HG03025 (cell line): ENCODE data around the gene FGF5.
"Not testable (repeated sequence)": the region's sequence is repeated elsewhere in the genome, so short reads cannot be mapped to it uniquely, and the experiment has no call there.

Experiments used
- ATAC-seq: cut with Tn5 transposase; IDR thresholded peaks from one replicate; pipeline ENCODE4 v1.9.1; 2021; ENCODE audit warnings: mild to moderate bottlenecking, moderate library complexity; ENCODE audit not compliant: unreplicated experiment, low FRiP score

Gene FGF5

GRCh38 chr4:80266253-80266901 lies at the start of gene FGF5:
TSS of gene FGF5 (plus strand) at chr4:80266664. CDS start at chr4:80266825, 161 bp downstream.
- no peak for ATAC-seq

DNA sequence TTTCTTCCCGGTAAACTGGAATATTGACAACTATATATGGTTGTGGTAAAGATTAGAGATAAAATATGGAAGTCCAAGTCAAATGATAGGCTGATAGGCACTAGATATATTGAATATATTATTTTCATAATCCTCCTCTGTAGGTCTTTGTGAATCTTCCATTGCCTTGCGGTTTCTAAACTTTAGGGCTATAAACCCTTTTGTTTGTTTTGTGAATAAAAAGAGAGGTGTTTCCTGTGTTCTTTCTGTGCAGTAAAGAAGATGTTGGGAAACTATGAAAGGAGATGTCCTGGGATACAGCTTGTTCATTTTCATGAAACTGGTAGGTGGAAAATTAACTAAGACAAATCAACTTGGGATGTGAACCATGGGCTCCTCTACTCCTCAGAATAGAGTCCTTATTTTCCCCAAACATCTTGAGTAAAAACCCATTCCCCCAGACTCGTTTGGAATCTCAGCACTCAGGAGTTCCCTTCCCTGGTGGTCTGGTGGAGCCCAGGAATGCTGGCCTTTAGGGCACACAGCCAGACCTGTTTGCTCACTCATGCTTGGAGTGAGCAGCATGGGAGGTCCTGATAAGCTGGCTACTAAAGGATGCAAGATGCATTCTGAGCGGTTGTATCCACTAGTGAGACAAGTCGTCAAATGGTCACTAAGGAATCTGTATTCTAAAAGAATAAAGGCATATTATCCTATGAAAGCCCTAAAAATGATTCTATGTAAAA lies 47.0 kb upstream of the FGF5 start:
- ATAC-seq, result no peak

DNA sequence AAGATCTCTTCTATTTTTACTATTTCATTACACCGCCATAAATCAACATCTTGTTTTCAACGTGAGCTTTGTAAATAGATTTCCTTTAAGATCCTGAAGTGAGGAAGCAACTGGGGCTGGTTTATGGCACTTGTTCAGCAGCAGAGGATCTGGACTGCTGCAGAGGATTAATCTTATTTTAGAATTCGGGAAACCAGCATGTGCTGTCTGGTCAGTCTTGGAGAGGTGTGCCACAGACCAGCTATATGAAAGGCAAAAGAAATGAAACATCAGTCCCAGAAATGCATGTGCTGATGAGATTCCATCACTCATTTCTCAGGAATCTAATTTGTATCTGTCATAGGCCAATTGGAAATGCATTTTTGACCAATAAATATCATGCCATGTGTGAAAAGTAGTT lies 45.8 kb upstream of the FGF5 start:
- ATAC-seq, result no peak

DNA sequence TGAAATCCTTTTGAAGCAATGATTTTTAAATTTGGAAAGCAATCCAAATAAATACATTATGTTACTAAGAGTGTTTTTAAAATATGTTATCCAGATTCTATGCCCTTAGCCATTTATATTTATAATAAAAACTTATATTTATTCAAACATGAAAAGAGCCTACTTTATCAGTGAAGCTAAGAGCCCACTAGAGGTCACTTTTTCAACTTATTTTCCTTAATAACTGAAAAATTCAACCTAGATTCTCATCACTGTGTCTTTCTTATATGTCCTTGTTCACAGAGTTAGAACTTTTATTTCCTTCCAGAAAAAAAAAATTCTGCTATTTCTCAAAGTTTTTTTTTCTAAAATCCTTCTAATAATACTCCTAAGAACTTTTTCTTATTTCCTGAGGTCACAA lies 45.3 kb upstream of the FGF5 start:
- ATAC-seq, result no peak

- ATAC-seq, result no peak
Observed at GRCh38 chr4:80225595-80225994, 40.9 kb upstream of the FGF5 start.

DNA sequence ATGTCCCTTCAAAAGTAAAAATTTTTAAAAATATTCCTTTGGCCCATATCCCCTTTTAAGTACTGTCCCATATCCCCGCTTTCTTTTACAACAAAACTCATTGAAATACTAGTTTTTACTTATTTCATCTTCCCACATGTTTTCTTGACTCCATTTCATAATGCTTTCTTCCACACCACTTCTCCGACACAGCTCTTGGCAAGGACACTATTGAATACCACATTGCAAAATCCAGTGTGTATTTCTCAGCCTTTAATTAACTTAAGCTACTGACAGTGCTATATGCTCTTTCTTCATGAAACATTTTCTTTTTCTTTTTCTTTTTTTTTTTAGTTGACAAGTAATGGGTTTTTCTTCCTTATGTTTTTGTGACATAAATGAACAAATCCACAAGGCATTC lies 40.4 kb upstream of the FGF5 start:
- ATAC-seq, result no peak

- no peak for ATAC-seq
Observed at GRCh38 chr4:80228460-80228859, 38.0 kb upstream of the FGF5 start.

- ATAC-seq, result no peak
Observed at GRCh38 chr4:80229128-80229527, 37.3 kb upstream of the FGF5 start.

GRCh38 chr4:80229590-80229989 lies 36.9 kb upstream of the FGF5 start:
- peak; percentile 64 for ATAC-seq

DNA sequence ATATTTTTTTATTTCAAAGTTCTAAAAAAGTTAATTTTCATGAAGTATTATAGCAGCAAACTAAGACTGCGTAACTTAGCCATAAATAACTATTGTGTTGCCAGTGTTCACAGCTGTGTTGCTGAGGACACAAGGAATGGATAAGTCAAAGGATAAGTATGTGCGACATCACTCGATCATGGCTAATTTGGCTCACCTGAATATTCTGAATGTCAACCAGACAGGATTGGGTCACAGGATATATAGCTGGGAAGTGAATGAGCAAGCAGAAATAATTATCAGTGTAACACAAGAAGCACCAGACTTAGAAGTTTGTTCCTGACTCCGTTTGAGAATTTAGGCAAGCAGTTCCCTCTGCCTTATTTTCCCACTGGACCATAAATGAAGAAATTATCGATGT lies 35.3 kb upstream of the FGF5 start:
- no peak for ATAC-seq

GRCh38 chr4:80232707-80233370 lies 33.6 kb upstream of the FGF5 start:
- no peak for ATAC-seq

GRCh38 chr4:80233390-80233789 lies 33.1 kb upstream of the FGF5 start:
- no peak for ATAC-seq

- no peak for ATAC-seq
Observed at GRCh38 chr4:80235451-80235850, 31.0 kb upstream of the FGF5 start.

- ATAC-seq, result no peak
Observed at GRCh38 chr4:80237992-80238391, 28.5 kb upstream of the FGF5 start.

DNA sequence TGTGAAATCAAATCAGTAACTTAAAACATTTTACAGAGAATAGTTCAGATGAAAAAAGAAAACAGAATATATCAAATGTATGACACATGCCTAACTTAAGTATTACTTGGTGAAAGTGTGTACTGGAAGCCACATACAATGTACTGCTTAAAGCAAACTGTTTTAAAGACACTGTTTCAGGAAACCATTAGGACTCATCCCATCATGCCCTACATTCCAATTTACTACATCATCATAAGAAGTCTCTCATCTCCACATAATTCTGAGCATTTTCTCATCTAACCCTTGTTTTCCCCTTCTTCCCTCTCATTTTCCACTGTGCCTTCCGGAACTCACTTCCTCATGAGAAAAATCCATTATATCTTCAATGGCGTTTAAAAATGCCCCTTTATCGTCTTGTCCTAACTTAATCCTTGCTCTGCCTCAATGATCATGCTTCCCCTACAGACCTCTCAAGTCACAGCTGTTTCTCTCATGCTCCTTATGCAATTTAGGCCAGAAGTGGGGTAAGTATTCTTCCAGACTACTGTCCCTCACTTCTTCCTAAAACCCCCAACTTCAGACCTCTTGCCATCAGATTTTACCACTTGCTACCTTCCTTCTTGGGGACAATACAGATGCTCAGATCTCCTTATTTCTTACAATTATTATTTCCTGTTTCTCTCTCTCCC lies 26.8 kb upstream of the FGF5 start:
- no peak for ATAC-seq

- no peak for ATAC-seq
Observed at GRCh38 chr4:80240976-80241375, 25.5 kb upstream of the FGF5 start.

DNA sequence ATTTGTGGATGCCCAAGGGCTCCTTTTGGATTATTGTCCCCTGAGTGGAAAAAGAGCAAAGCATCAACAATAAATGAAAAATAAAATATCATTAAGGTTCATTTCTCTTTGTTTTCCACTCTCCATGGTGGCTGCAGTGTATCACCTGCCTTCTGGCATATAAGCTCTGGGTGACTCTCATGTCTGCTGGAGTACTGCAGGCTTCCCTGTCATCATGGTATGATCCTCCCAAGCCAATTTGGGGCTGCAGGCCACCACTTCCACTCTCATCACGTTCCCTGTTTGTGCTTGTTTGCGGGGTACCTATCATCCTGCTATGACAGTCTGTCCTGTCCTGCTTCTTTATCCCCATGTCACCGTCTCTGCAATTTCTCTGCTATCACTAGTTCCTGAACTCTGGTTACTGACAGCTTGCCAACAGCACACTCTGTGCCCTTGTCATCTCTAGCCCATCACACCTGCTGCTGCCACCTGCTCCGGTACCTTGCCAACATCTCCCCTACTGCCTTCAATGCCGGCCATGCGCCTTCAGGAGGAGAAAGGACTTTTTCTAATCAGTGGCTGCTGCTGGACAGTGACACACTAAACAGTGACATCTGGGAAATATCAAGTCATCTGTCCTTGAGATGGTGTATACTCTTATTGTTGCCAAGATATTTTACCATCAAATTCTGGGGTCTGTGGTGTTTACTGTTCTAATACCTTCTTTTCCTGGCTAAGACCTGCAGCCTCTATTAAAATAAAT lies 23.0 kb upstream of the FGF5 start:
- ATAC-seq, result no peak

- ATAC-seq, result not testable (repeated sequence)
Observed at GRCh38 chr4:80247484-80247883, 19.0 kb upstream of the FGF5 start.

- ATAC-seq, result no peak
Observed at GRCh38 chr4:80249144-80249543, 17.3 kb upstream of the FGF5 start.

DNA sequence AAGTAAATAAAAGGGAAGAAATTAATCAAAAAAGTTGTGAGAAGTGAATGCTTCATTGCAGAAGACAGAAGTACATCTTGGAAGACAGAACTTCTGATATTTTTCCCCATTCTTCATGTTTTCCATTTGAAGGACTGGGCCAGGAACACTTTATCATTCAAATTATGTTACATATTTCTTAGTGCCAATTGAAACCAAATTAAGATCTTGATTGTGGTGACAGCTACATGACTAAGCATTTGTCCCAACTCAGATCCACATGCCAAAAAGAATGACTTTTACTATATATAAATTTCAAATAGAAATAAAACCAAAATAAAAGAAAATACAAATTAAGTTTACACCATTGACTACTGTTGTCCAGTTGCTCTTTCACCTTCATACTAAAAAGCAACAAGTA lies 14.0 kb upstream of the FGF5 start:
- no peak for ATAC-seq

DNA sequence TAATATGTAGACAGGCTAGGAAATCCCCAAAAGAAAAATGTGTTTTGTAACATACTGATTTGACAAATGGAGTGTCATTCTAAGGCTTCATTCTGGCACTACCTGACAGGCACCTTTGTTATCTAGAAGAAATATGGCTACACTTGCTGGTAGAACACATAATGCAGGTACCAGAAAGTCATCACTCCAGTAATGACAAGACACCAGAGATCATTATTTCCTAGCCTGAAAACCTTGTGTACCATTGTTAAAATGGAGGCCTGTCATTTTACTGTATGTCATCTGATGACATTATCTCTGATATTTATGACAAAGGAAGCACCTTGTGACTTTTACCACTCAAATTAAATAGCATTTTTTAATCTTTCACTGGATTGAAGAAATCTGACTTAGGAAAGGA lies 13.5 kb upstream of the FGF5 start:
- ATAC-seq, result no peak
